ENCODE results near the gene OTOGL.
"Not testable (repeated sequence)": the region's sequence is repeated elsewhere in the genome, so short reads cannot be mapped to it uniquely, and the experiment has no call there.

OTOGL gene

GRCh38 chr12:80241576-80242273 is 142.4 kb downstream of the OTOGL start:
- no peaks in the 10 kb centered on the region for H3K4me1 ChIP-seq (ENCODE audit: control insufficient read depth in 1 of 2, insufficient read depth in 2 of 2, low read length in 2 of 2)
- no peak overlapping the region for H3K18ac ChIP-seq (ENCODE audit: low read length)
- H2AFZ ChIP-seq (ENCODE audit: insufficient read depth, low read length, poor library complexity): no peak overlapping the region
- H3K23ac ChIP-seq (ENCODE audit: low read length): no peak overlapping the region
- no peak overlapping the region for H3K4me2 ChIP-seq (ENCODE audit: low read length)
- H3K14ac ChIP-seq (ENCODE audit: low read length): no peak overlapping the region
- no peak overlapping the region for H2BK5ac ChIP-seq (ENCODE audit: low read depth, low read length, poor library complexity)
- H3K9me3 ChIP-seq (ENCODE audit: insufficient read depth, low read depth, low read length): no peaks in the 10 kb centered on the region
- H3K4ac ChIP-seq (ENCODE audit: low read depth, low read length): no peak overlapping the region
- H3K4me3 ChIP-seq (ENCODE audit: low read depth, low read length): no peak overlapping the region
- no peaks in the 10 kb centered on the region for H3K79me2 ChIP-seq (ENCODE audit: control insufficient read depth, insufficient read depth, low read length, poor library complexity)
- no peak overlapping the region for H3K9ac ChIP-seq (ENCODE audit: low read length)
- no peaks in the 10 kb centered on the region for H3K27me3 ChIP-seq (ENCODE audit: insufficient read depth, low read length)
- H2AK5ac ChIP-seq (ENCODE audit: low read length): no peak overlapping the region
- no peak overlapping the region for H3K27ac ChIP-seq (ENCODE audit: low read depth, low read length)
- H4K91ac ChIP-seq (ENCODE audit: low read depth, low read length): no peak overlapping the region
- H2BK12ac ChIP-seq (ENCODE audit: low read length): peak overlapping the region; percentile 76
- H4K8ac ChIP-seq (ENCODE audit: low read depth, low read length): no peak overlapping the region
- H3K36me3 ChIP-seq (ENCODE audit: control insufficient read depth in 1 of 2, insufficient read depth in 2 of 2, low read length in 2 of 2): no peaks in the 10 kb centered on the region
- DNase-seq: no peak
- no peak overlapping the region for H2BK120ac ChIP-seq (ENCODE audit: insufficient read depth, low read length, poor library complexity)
- no peaks in the 10 kb centered on the region for H3K79me1 ChIP-seq (ENCODE audit: low read length)
- H4K12ac ChIP-seq (ENCODE audit: low read depth, low read length): no peak overlapping the region
- WGBS (ENCODE audit: extremely low coverage, insufficient coverage, insufficient read length): no CpG with 5 or more reads among the region's 5 CpGs

GRCh38 chr12:80242321-80242720 is 143.0 kb downstream of the OTOGL start:
- Histone ChIP-seq H3K4me1 (ENCODE audit: control insufficient read depth in 1 of 2, insufficient read depth in 2 of 2, low read length in 2 of 2) (no peaks in the 10 kb centered on the region), H3K9ac (ENCODE audit: low read length) (no peak overlapping the region), H3K79me2 (ENCODE audit: control insufficient read depth, insufficient read depth, low read length, poor library complexity) (no peaks in the 10 kb centered on the region), H3K79me1 (ENCODE audit: low read length) (no peaks in the 10 kb centered on the region), H4K12ac (ENCODE audit: low read depth, low read length) (no peak overlapping the region), H3K27me3 (ENCODE audit: insufficient read depth, low read length) (no peaks in the 10 kb centered on the region), H3K36me3 (ENCODE audit: control insufficient read depth in 1 of 2, insufficient read depth in 2 of 2, low read length in 2 of 2) (no peaks in the 10 kb centered on the region), H2AFZ (ENCODE audit: insufficient read depth, low read length, poor library complexity) (no peak overlapping the region), H3K9me3 (ENCODE audit: insufficient read depth, low read depth, low read length) (no peaks in the 10 kb centered on the region), H3K23ac (ENCODE audit: low read length) (no peak overlapping the region), H3K18ac (ENCODE audit: low read length) (no peak overlapping the region), H3K4me2 (ENCODE audit: low read length) (no peak overlapping the region), H2BK12ac (ENCODE audit: low read length) (no peak overlapping the region), H4K8ac (ENCODE audit: low read depth, low read length) (no peak overlapping the region), H4K91ac (ENCODE audit: low read depth, low read length) (no peak overlapping the region), H3K4me3 (ENCODE audit: low read depth, low read length) (no peak overlapping the region), H3K27ac (ENCODE audit: low read depth, low read length) (no peak overlapping the region), H3K4ac (ENCODE audit: low read depth, low read length) (no peak overlapping the region), H2BK5ac (ENCODE audit: low read depth, low read length, poor library complexity) (no peak overlapping the region), H2AK5ac (ENCODE audit: low read length) (no peak overlapping the region), H3K14ac (ENCODE audit: low read length) (no peak overlapping the region), H2BK120ac (ENCODE audit: insufficient read depth, low read length, poor library complexity) (no peak overlapping the region)
- WGBS (ENCODE audit: extremely low coverage, insufficient coverage, insufficient read length): no CpG with 5 or more reads among the region's 1 CpG
- DNase-seq: no peak

- not testable (repeated sequence) for H3K4me2 ChIP-seq (ENCODE audit: low read length); H3K18ac ChIP-seq (ENCODE audit: low read length); H3K4me3 ChIP-seq (ENCODE audit: low read depth, low read length); H4K91ac ChIP-seq (ENCODE audit: low read depth, low read length); H3K79me2 ChIP-seq (ENCODE audit: control insufficient read depth, insufficient read depth, low read length, poor library complexity); H3K79me1 ChIP-seq (ENCODE audit: low read length); DNase-seq; H3K9me3 ChIP-seq (ENCODE audit: insufficient read depth, low read depth, low read length); H2BK120ac ChIP-seq (ENCODE audit: insufficient read depth, low read length, poor library complexity); H4K12ac ChIP-seq (ENCODE audit: low read depth, low read length); H2BK12ac ChIP-seq (ENCODE audit: low read length); H3K27me3 ChIP-seq (ENCODE audit: insufficient read depth, low read length); H3K36me3 ChIP-seq (ENCODE audit: control insufficient read depth in 1 of 2, insufficient read depth in 2 of 2, low read length in 2 of 2); H3K23ac ChIP-seq (ENCODE audit: low read length); H3K14ac ChIP-seq (ENCODE audit: low read length); H3K4me1 ChIP-seq (ENCODE audit: control insufficient read depth in 1 of 2, insufficient read depth in 2 of 2, low read length in 2 of 2); H3K27ac ChIP-seq (ENCODE audit: low read depth, low read length); H3K9ac ChIP-seq (ENCODE audit: low read length); H2AK5ac ChIP-seq (ENCODE audit: low read length); H4K8ac ChIP-seq (ENCODE audit: low read depth, low read length); H3K4ac ChIP-seq (ENCODE audit: low read depth, low read length); H2AFZ ChIP-seq (ENCODE audit: insufficient read depth, low read length, poor library complexity); H2BK5ac ChIP-seq (ENCODE audit: low read depth, low read length, poor library complexity)
- WGBS (ENCODE audit: extremely low coverage, insufficient coverage, insufficient read length): no CpG with 5 or more reads among the region's 20 CpGs
Measured at GRCh38 chr12:80249581-80249980, 150.2 kb downstream of the OTOGL start.

GRCh38 chr12:80257920-80258319 is 158.6 kb downstream of the OTOGL start:
- Histone ChIP-seq H3K36me3 (ENCODE audit: control insufficient read depth in 1 of 2, insufficient read depth in 2 of 2, low read length in 2 of 2) (no peaks in the 10 kb centered on the region), H3K27ac (ENCODE audit: low read depth, low read length) (no peak overlapping the region), H3K79me1 (ENCODE audit: low read length) (no peaks in the 10 kb centered on the region), H2AK5ac (ENCODE audit: low read length) (no peak overlapping the region), H3K18ac (ENCODE audit: low read length) (no peak overlapping the region), H2BK5ac (ENCODE audit: low read depth, low read length, poor library complexity) (no peak overlapping the region), H3K4me2 (ENCODE audit: low read length) (no peak overlapping the region), H2BK120ac (ENCODE audit: insufficient read depth, low read length, poor library complexity) (no peak overlapping the region), H4K8ac (ENCODE audit: low read depth, low read length) (no peak overlapping the region), H3K9me3 (ENCODE audit: insufficient read depth, low read depth, low read length) (no peaks in the 10 kb centered on the region), H3K23ac (ENCODE audit: low read length) (no peak overlapping the region), H3K27me3 (ENCODE audit: insufficient read depth, low read length) (no peaks in the 10 kb centered on the region), H3K79me2 (ENCODE audit: control insufficient read depth, insufficient read depth, low read length, poor library complexity) (no peaks in the 10 kb centered on the region), H4K91ac (ENCODE audit: low read depth, low read length) (no peak overlapping the region), H3K4me1 (ENCODE audit: control insufficient read depth in 1 of 2, insufficient read depth in 2 of 2, low read length in 2 of 2) (no peaks in the 10 kb centered on the region), H3K14ac (ENCODE audit: low read length) (no peak overlapping the region), H3K4ac (ENCODE audit: low read depth, low read length) (no peak overlapping the region), H4K12ac (ENCODE audit: low read depth, low read length) (no peak overlapping the region), H3K4me3 (ENCODE audit: low read depth, low read length) (no peak overlapping the region), H2AFZ (ENCODE audit: insufficient read depth, low read length, poor library complexity) (no peak overlapping the region), H3K9ac (ENCODE audit: low read length) (no peak overlapping the region), H2BK12ac (ENCODE audit: low read length) (no peak overlapping the region)
- DNase-seq: no peak
- no CpG with 5 or more reads among the region's 2 CpGs for WGBS (ENCODE audit: extremely low coverage, insufficient coverage, insufficient read length)

All from trophoblast cell (in vitro differentiated cells and primary cell).